Activated naive CD4-positive, alpha-beta T cell treated with anti-CD3 and anti-CD28 coated beads, Interleukin-2, amount 50 U/mL, for 24 hours (primary cell): ENCODE results near the gene MAN1C1.
"Not testable (repeated sequence)": the region's sequence is repeated elsewhere in the genome, so short reads cannot be mapped to it uniquely, and the experiment has no call there.

Experiments
- H3K27ac Mint-ChIP-seq: one replicate; pipeline ENCODE4 v1.8.0; 2021; ENCODE audit warnings: mild to moderate bottlenecking, mixed read lengths
- H3K27me3 Mint-ChIP-seq: one replicate; pipeline ENCODE4 v1.8.0; 2021; ENCODE audit warnings: mixed read lengths
- H3K36me3 Mint-ChIP-seq: one replicate; pipeline ENCODE4 v1.8.0; 2021; ENCODE audit warnings: mixed read lengths
- H3K4me1 Mint-ChIP-seq: one replicate; pipeline ENCODE4 v1.8.0; 2021; ENCODE audit warnings: mixed read lengths
- H3K4me3 Mint-ChIP-seq: one replicate; pipeline ENCODE4 v1.8.0; 2021; ENCODE audit warnings: mild to moderate bottlenecking, mixed read lengths
- H3K9me3 Mint-ChIP-seq: one replicate; pipeline ENCODE4 v1.8.0; 2021; ENCODE audit warnings: mixed read lengths

MAN1C1 gene

DNA sequence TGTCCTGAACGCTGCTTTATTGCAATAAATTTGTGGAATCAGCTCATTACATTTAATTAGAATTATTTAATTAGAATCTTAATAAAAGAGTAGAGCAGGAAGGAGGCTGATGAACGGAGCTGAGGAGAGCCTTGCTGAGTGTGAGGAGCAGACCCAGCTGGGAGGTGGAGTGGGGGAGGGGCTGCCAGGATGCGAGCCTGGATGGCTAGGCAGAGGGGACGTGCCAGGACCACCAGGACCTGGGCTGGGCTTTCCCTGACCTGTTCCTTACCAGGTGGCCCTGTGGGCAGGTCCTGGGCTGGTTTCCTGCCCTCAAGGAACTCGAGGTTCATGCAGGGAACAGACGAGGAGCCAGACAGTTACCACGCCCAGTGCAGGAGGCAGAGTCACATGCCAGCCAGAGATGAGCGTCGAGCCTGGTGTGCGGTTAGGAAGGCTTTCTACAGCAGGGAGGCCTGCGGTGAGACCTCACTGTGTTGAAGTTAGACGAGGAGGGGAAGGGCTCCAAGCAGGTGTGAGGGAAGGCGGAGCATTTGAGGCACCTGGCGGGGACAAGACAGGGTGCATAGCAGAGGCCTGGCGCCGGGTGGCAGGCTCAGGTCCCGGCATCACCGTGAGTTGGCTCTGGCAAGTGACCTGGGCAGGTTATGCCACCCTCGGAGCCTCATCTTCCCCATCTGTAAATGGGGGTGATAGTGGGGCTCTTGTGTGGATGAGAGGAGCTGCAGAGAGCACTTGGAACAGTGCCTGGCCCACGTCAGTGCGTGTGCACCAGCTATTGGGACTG, 39.3 kb upstream of the MAN1C1 start:
- Mint-ChIP-seq H3K9me3 (no peaks in the 10 kb centered on the region), H3K27ac (no peak overlapping the region), H3K4me1 (peaks cover 20% of the 10 kb centered on the region), H3K36me3 (no peaks in the 10 kb centered on the region), H3K4me3 (no peak overlapping the region), H3K27me3 (no peaks in the 10 kb centered on the region)

DNA sequence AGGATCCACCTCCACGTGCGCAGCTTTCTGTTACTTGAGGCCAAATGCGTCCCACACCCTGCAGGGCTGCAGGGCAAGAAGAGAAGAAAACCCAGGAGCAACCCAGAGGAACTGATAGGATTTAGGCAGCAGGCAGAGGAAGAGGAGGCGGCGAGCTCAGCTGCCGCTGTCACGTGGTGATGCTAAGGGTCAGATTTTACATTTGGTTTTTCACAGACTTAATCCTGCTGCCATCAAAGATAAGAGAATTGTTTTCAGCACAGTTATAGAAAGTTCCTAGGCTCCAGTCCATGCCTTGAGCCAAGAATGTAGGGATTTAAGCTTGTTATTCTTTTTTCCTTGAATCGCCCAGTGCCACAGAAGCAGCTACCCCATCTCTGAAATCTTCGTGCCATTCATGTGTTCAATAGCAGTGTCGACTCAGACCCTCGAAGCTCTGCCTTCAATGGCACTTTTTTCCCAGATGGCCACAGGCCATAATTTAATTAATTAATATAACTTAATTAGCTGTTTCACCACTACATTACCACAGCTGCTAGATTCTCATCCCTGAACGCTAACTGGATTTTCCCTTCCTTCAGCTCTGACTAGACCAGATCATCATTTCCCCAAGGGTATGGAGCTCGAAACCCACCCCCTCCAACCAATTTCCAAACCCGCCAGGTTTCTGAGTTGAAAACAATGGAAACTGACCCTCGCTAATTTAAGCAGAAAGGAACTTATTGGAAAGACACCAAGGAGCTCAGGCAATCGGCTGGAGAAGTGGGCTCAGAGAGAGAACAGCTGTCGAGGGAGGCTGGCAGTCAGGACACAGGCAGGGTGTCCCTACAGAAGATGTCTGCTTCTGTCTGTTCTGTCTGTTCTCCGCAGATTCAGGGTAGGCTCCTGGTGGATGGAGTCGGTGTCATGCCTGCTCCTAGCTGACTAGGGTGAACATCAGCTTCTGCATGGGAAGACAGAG, 37.0 kb upstream of the MAN1C1 start:
- H3K27me3 Mint-ChIP-seq, result no peaks in the 10 kb centered on the region
- no peaks in the 10 kb centered on the region for H3K9me3 Mint-ChIP-seq
- H3K4me3 Mint-ChIP-seq, result no peak overlapping the region
- no peaks in the 10 kb centered on the region for H3K36me3 Mint-ChIP-seq
- H3K4me1 Mint-ChIP-seq, result peaks cover 2% of the 10 kb centered on the region
- H3K27ac Mint-ChIP-seq, result no peak overlapping the region

DNA sequence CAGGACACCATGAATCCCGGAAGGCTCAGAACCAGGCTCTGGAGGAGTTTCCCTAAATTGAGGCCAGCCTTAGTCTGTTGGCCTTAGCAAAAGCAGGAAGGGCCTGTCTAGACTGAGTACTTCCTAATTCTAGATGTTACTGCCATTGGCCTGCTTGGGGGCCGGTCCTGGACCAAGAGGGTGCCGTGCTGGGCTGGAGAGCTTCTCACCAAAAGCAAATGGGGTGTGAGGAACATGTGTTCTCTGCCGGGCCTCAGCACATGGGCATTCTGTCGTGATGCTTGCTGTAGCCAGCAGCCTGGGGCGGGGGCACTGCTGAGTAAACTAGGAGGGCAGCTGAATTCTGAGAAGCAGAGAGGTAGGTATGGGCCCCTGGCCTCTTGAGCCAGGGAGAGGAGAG, 35.7 kb upstream of the MAN1C1 start:
- no peak overlapping the region for H3K4me3 Mint-ChIP-seq
- no peaks in the 10 kb centered on the region for H3K4me1 Mint-ChIP-seq
- no peaks in the 10 kb centered on the region for H3K9me3 Mint-ChIP-seq
- no peak overlapping the region for H3K27ac Mint-ChIP-seq
- no peaks in the 10 kb centered on the region for H3K27me3 Mint-ChIP-seq
- H3K36me3 Mint-ChIP-seq, result no peaks in the 10 kb centered on the region

- H3K27me3 Mint-ChIP-seq, result no peaks in the 10 kb centered on the region
- no peaks in the 10 kb centered on the region for H3K4me1 Mint-ChIP-seq
- H3K4me3 Mint-ChIP-seq, result no peak overlapping the region
- no peaks in the 10 kb centered on the region for H3K36me3 Mint-ChIP-seq
- H3K9me3 Mint-ChIP-seq, result no peaks in the 10 kb centered on the region
- H3K27ac Mint-ChIP-seq, result no peak overlapping the region
These were observed 34.8 kb upstream of the MAN1C1 start for GRCh38 chr1:25581764-25582163.

GRCh38 chr1:25583519-25584370, 32.8 kb upstream of the MAN1C1 start:
- Mint-ChIP-seq H3K27ac (no peak overlapping the region), H3K9me3 (no peaks in the 10 kb centered on the region), H3K36me3 (no peaks in the 10 kb centered on the region)

GRCh38 chr1:25586181-25586588, 30.4 kb upstream of the MAN1C1 start:
- no peaks in the 10 kb centered on the region for H3K27me3 Mint-ChIP-seq
- no peaks in the 10 kb centered on the region for H3K36me3 Mint-ChIP-seq
- no peak overlapping the region for H3K27ac Mint-ChIP-seq
- no peak overlapping the region for H3K4me3 Mint-ChIP-seq
- no peaks in the 10 kb centered on the region for H3K9me3 Mint-ChIP-seq
- peaks cover 8% of the 10 kb centered on the region for H3K4me1 Mint-ChIP-seq

More at GRCh38 chr1:25583519-25584370, 32.8 kb upstream of the MAN1C1 start:
- no peaks in the 10 kb centered on the region for H3K27me3 Mint-ChIP-seq
- H3K4me3 Mint-ChIP-seq, result no peak overlapping the region
- H3K4me1 Mint-ChIP-seq, result no peaks in the 10 kb centered on the region

- H3K4me3 Mint-ChIP-seq, result no peak overlapping the region
- H3K27me3 Mint-ChIP-seq, result no peaks in the 10 kb centered on the region
These were observed 29.3 kb upstream of the MAN1C1 start for GRCh38 chr1:25587290-25587689.

GRCh38 chr1:25588224-25588623, 28.4 kb upstream of the MAN1C1 start:
- H3K36me3 Mint-ChIP-seq, H3K4me3 Mint-ChIP-seq, H3K27ac Mint-ChIP-seq, H3K4me1 Mint-ChIP-seq, H3K27me3 Mint-ChIP-seq, H3K9me3 Mint-ChIP-seq: not testable (repeated sequence)

More at GRCh38 chr1:25587290-25587689, 29.3 kb upstream of the MAN1C1 start:
- Mint-ChIP-seq H3K36me3 (no peaks in the 10 kb centered on the region), H3K9me3 (no peaks in the 10 kb centered on the region), H3K27ac (no peak overlapping the region), H3K4me1 (peaks cover 8% of the 10 kb centered on the region)

GRCh38 chr1:25588786-25589185, 27.8 kb upstream of the MAN1C1 start:
- H3K27ac Mint-ChIP-seq, H3K36me3 Mint-ChIP-seq, H3K27me3 Mint-ChIP-seq, H3K9me3 Mint-ChIP-seq, H3K4me3 Mint-ChIP-seq, H3K4me1 Mint-ChIP-seq: not testable (repeated sequence)

DNA sequence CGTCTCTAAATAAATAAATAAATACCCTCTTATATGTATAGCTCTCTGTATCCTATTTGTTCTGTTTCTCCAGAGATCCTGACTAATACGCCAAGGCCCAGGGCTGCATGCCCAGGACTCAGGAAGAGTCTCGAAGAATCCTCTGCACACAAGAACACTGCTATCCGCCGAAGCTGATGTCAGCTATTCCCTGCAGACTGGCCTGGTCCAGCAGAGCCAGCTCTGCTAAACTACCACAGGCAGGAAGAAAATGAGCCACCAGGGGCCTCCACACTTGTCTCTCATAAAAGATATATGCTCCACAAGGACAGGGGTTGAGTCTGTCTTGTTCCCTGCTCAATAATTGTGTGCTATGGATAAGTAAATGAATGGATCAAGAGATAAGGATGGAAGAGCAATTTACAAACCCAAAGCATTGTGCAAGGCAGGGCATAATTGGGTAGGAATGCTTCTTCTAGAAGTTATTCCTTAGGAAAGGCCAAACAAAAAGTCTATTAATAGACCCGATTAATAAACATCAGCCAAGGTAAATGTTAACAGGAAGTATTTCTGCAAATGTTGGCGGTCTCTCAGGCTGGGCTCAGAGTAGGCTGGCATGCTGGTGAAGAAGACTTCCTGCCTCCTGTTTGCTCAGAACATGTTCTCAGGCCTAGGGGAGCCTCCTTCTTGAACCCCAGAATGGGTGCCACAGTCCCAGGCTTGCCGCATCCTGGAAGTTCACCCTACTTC, 26.3 kb upstream of the MAN1C1 start:
- Mint-ChIP-seq H3K27ac (no peak overlapping the region), H3K4me3 (no peak overlapping the region), H3K36me3 (no peaks in the 10 kb centered on the region), H3K9me3 (no peaks in the 10 kb centered on the region), H3K4me1 (peaks cover 8% of the 10 kb centered on the region), H3K27me3 (no peaks in the 10 kb centered on the region)

DNA sequence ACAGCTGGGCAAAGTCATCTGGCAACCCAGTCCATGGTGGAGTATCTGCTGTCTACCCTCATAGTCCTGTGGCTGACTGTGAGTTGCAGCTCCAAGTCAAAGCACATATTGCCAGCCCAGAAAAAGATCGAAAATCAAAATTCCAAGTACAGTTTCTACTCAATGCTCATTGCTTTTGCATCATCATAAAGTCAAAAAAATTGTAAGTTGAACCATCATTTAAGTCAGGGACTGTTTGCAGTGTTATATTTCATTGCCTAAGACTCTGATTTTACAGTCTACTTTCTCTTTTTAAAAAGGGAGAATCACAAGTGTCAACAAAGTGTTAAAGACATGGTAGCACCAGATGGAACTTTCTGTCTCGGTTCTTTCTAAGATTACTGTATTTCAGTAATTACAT, 22.7 kb upstream of the MAN1C1 start:
- peaks cover 13% of the 10 kb centered on the region for H3K4me1 Mint-ChIP-seq
- peaks cover 1% of the 10 kb centered on the region for H3K36me3 Mint-ChIP-seq
- H3K27ac Mint-ChIP-seq, result no peak overlapping the region
- H3K4me3 Mint-ChIP-seq, result no peak overlapping the region
- no peaks in the 10 kb centered on the region for H3K27me3 Mint-ChIP-seq
- H3K9me3 Mint-ChIP-seq, result no peaks in the 10 kb centered on the region

DNA sequence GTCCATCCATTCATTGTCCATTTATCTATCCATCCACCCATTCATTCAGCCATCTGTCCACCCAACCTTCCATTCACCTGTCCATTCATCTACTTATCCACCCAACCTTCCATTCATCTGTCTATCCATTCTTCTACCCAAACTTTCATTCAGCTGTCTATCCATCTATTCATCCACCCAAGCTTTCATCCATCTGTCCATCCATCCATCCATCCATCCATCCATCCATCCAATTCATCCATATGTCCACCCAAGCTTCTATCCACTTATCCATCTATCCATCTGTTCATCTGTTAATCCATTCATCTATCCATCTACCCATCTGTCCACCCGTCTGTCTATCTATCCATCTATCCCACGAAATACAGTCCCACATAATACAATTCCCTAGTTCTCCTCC, 21.6 kb upstream of the MAN1C1 start:
- no peak overlapping the region for H3K4me3 Mint-ChIP-seq
- H3K36me3 Mint-ChIP-seq, result peaks cover 5% of the 10 kb centered on the region
- H3K27me3 Mint-ChIP-seq, result no peaks in the 10 kb centered on the region
- no peak overlapping the region for H3K27ac Mint-ChIP-seq
- peaks cover 13% of the 10 kb centered on the region for H3K4me1 Mint-ChIP-seq
- H3K9me3 Mint-ChIP-seq, result no peaks in the 10 kb centered on the region

GRCh38 chr1:25596641-25597040, 19.9 kb upstream of the MAN1C1 start:
- H3K27ac Mint-ChIP-seq, H3K9me3 Mint-ChIP-seq, H3K36me3 Mint-ChIP-seq, H3K27me3 Mint-ChIP-seq, H3K4me3 Mint-ChIP-seq, H3K4me1 Mint-ChIP-seq: not testable (repeated sequence)

- peaks cover 5% of the 10 kb centered on the region for H3K4me1 Mint-ChIP-seq
- H3K4me3 Mint-ChIP-seq, result no peak overlapping the region
- H3K9me3 Mint-ChIP-seq, result no peaks in the 10 kb centered on the region
- H3K27me3 Mint-ChIP-seq, result no peaks in the 10 kb centered on the region
- peaks cover 5% of the 10 kb centered on the region for H3K36me3 Mint-ChIP-seq
- H3K27ac Mint-ChIP-seq, result no peak overlapping the region
These were observed 17.7 kb upstream of the MAN1C1 start for GRCh38 chr1:25598879-25599278.
